Measurements from ENCODE around the gene IL19.

DNA sequence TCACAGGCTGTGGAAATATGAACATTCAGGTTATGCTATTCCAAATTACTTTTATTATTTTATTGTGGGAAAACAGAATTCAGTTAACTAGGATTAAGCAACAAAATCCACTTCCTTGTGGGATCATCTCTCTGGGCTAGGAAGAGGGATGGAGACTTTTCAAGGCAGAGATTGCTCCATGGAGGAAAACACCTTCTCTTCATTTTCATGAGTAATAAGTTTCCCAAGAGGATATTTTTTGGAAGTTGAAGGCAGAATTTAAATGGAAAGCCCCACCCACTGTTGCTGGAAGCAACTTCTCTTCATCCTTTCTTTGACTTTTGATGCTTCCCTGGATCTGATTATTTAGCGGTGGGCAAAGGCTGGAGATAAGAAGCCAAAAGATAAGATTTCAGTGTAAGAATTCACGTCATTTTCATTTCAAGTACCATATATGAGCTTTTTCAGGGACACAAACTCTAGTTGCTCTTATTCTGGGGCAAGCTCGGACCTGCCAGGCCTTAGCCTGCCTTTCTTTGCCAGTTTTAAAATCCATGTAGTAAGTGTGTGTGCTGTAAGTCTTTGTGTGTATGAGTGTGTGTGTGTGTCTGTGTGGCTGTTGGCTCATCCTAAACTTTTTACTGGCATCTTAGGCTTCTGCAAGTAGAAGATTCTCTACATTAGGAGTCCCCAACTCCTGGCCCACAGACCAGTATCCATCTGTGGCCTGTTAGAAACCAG lies 114.9 kb downstream of the IL19 start:
- TF ChIP-seq, protein P1, sequence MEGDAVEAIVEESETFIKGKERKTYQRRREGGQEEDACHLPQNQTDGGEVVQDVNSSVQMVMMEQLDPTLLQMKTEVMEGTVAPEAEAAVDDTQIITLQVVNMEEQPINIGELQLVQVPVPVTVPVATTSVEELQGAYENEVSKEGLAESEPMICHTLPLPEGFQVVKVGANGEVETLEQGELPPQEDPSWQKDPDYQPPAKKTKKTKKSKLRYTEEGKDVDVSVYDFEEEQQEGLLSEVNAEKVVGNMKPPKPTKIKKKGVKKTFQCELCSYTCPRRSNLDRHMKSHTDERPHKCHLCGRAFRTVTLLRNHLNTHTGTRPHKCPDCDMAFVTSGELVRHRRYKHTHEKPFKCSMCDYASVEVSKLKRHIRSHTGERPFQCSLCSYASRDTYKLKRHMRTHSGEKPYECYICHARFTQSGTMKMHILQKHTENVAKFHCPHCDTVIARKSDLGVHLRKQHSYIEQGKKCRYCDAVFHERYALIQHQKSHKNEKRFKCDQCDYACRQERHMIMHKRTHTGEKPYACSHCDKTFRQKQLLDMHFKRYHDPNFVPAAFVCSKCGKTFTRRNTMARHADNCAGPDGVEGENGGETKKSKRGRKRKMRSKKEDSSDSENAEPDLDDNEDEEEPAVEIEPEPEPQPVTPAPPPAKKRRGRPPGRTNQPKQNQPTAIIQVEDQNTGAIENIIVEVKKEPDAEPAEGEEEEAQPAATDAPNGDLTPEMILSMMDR (IDR thresholded peaks at IDR 0.05): no peak
- TF ChIP-seq POLR2A (IDR thresholded peaks at IDR 0.05): no peak

All from Peyer's patch (tissue), 4 donors.